BE2C (cell line): ENCODE data around the gene SLC6A12.

Experiments
- DNase-seq: peaks from one replicate; pipeline ENCODE4 v3.0.0-alpha.2; 2020
- H3K27me3 ChIP-seq: fragments of 250-450 bp; sonication (Bioruptor Pico); 2 replicates; pipeline ENCODE4 v1.5.1; 2020; ENCODE audit warnings: mild to moderate bottlenecking
- H3K36me3 ChIP-seq: fragments of 250-450 bp; sonication (Bioruptor Pico); 2 replicates; pipeline ENCODE4 v1.5.1; 2020; ENCODE audit warnings: mild to moderate bottlenecking
- H3K4me1 ChIP-seq: fragments of 250-450 bp; sonication (Bioruptor Pico); 2 replicates; pipeline ENCODE4 v1.5.1; 2020
- H3K4me3 ChIP-seq: 2 replicates; pipeline ENCODE4 v1.5.1; 2011; ENCODE audit warnings: low read depth, low read length
- H3K9me3 ChIP-seq: fragments of 250-450 bp; sonication (Bioruptor Pico); 2 replicates; pipeline ENCODE4 v1.5.1; 2020
- CTCF ChIP-seq: IDR thresholded peaks from 2 replicates; pipeline ENCODE4 v1.5.1; 2012; ENCODE audit warnings: mild to moderate bottlenecking, low read depth, low read length

Gene SLC6A12

GRCh38 chr12:172732-173161 is 41.2 kb downstream of the SLC6A12 start:
- no peaks in the 10 kb centered on the region for H3K9me3 ChIP-seq
- TF ChIP-seq CTCF, result no peak
- no peaks in the 10 kb centered on the region for H3K27me3 ChIP-seq
- no peaks in the 10 kb centered on the region for H3K36me3 ChIP-seq
- DNase-seq, result no peak
- peaks cover 31% of the 10 kb centered on the region for H3K4me1 ChIP-seq
- no peak overlapping the region for H3K4me3 ChIP-seq

- no peaks in the 10 kb centered on the region for H3K9me3 ChIP-seq
- peak; percentile 52 for DNase-seq
- H3K4me1 ChIP-seq, result peaks cover 31% of the 10 kb centered on the region
- H3K4me3 ChIP-seq, result no peak overlapping the region
- no peak for TF ChIP-seq CTCF
- no peaks in the 10 kb centered on the region for H3K27me3 ChIP-seq
- no peaks in the 10 kb centered on the region for H3K36me3 ChIP-seq
Measured at GRCh38 chr12:171743-172676, 41.9 kb downstream of the SLC6A12 start.

GRCh38 chr12:171276-171675 is 42.7 kb downstream of the SLC6A12 start:
- Histone ChIP-seq H3K4me1 (peaks cover 26% of the 10 kb centered on the region), H3K9me3 (no peaks in the 10 kb centered on the region), H3K36me3 (no peaks in the 10 kb centered on the region), H3K4me3 (no peak overlapping the region), H3K27me3 (no peaks in the 10 kb centered on the region)
- no peak for TF ChIP-seq CTCF
- DNase-seq, result no peak

- H3K27me3 ChIP-seq, result no peaks in the 10 kb centered on the region
- no peak overlapping the region for H3K4me3 ChIP-seq
- TF ChIP-seq CTCF, result no peak
- H3K36me3 ChIP-seq, result no peaks in the 10 kb centered on the region
- H3K9me3 ChIP-seq, result no peaks in the 10 kb centered on the region
- peaks cover 19% of the 10 kb centered on the region for H3K4me1 ChIP-seq
- DNase-seq, result no peak
Measured at GRCh38 chr12:170371-171225, 43.4 kb downstream of the SLC6A12 start.

- Histone ChIP-seq H3K9me3 (no peaks in the 10 kb centered on the region), H3K36me3 (no peaks in the 10 kb centered on the region), H3K4me3 (no peak overlapping the region), H3K4me1 (peaks cover 11% of the 10 kb centered on the region), H3K27me3 (no peaks in the 10 kb centered on the region)
- peak; percentile 37 for TF ChIP-seq CTCF
- no peak for DNase-seq
Measured at GRCh38 chr12:169528-170370, 44.2 kb downstream of the SLC6A12 start.
